ENCODE data around the gene GRK3.
"Not testable (repeated sequence)": the region's sequence is repeated elsewhere in the genome, so short reads cannot be mapped to it uniquely, and the experiment has no call there.

Gene GRK3

DNA sequence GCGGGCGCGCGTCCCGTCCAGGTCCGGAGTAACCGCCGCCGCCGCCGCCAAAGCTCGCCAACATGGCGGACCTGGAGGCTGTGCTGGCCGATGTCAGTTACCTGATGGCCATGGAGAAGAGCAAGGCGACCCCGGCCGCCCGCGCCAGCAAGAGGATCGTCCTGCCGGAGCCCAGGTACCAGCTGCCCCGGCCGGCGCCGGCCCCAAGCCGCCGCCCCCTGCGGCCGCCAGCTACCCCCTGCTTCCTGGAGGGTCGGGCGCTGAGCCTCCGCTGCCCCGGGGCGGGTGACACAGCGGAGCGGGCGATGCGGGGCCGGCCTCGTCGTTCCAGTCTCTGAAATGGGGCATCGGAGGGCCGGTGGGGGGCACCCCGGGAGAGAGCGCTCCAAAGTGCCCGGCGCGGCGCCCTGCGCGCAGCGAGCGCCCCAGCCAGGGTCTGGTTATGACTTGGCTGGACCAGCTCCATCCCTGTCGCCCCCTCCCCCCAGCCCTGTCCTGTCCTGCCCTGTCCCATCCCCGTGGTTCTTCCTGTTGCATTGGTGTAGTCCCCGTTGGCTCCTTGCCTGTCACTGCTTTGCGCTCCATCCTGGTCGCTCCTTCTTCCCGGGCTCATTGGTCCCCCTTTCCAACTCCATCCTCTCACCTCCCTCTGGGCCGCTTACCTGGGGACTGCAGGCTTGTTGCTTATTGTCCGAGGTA lies 653 bp downstream of the GRK3 start:
- peak; percentile 29 for DNase-seq (ENCODE audit: low read depth)
- Histone ChIP-seq H3K9me3 (ENCODE audit: control insufficient read depth, low read length) (no peaks in the 10 kb centered on the region), H3K36me3 (ENCODE audit: control insufficient read depth, insufficient read depth, low read length, severe bottlenecking) (no peaks in the 10 kb centered on the region), H3K27me3 (replicated peaks; ENCODE audit: control insufficient read depth, insufficient read depth, low read length) (no peaks in the 10 kb centered on the region), H3K4me3 (ENCODE audit: low read length) (peak overlapping the region; percentile 85), H3K4me1 (ENCODE audit: control insufficient read depth, insufficient read depth, low read length) (peaks cover 46% of the 10 kb centered on the region), H3K9ac (ENCODE audit: low read length) (peak overlapping the region; percentile 78)

GRCh38 chr22:25566186-25566897 lies 1.9 kb downstream of the GRK3 start:
- H3K4me1 ChIP-seq (ENCODE audit: control insufficient read depth, insufficient read depth, low read length), result peaks cover 53% of the 10 kb centered on the region
- H3K4me3 ChIP-seq (ENCODE audit: low read length), result peak overlapping the region; percentile 85
- H3K36me3 ChIP-seq (ENCODE audit: control insufficient read depth, insufficient read depth, low read length, severe bottlenecking), result no peaks in the 10 kb centered on the region
- H3K9ac ChIP-seq (ENCODE audit: low read length), result peak overlapping the region; percentile 78
- no peak for DNase-seq (ENCODE audit: low read depth)
- no peaks in the 10 kb centered on the region for H3K9me3 ChIP-seq (ENCODE audit: control insufficient read depth, low read length)
- H3K27me3 ChIP-seq (replicated peaks; ENCODE audit: control insufficient read depth, insufficient read depth, low read length), result no peaks in the 10 kb centered on the region

DNA sequence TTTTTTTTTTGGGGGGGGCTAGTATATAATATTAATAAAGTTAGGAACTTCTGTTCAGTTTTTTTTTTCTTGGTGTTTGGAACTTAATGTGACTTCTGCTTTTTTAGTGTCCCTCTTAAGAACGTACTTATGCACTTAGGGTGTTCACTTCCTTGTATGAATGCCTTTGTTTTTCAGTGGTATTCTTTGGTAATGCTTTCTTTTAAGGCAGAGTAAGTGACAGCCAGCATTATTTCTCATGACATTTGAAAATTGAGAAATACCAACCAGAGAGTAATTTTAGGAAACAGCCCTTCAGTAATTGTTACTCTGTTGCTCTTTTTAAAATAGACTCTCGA lies 2.4 kb downstream of the GRK3 start:
- Histone ChIP-seq H3K4me3 (ENCODE audit: low read length) (peak overlapping the region; percentile 85), H3K9me3 (ENCODE audit: control insufficient read depth, low read length) (no peaks in the 10 kb centered on the region)

DNA sequence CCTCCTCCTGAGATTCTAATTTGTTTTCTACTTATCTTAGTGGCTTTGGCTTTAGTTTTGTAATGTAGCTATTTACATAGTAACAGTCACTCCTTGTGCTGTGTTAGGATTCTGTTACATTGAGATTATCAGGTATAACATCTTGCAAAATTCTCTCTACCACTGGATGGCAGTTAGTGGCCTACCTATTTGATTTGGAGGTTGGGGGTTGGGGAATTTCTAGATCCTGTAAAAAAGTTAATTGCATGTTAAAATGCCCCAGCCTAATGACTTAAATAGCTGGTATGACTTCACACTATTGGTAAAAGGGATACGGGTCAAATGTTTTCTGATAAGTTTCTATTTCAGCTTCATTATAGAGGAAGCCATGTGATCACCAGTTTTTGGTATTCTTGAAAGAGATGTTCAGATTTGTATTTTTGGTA lies 2.8 kb downstream of the GRK3 start:
- Histone ChIP-seq H3K27me3 (replicated peaks; ENCODE audit: control insufficient read depth, insufficient read depth, low read length) (no peaks in the 10 kb centered on the region), H3K36me3 (ENCODE audit: control insufficient read depth, insufficient read depth, low read length, severe bottlenecking) (no peaks in the 10 kb centered on the region), H3K9me3 (ENCODE audit: control insufficient read depth, low read length) (no peaks in the 10 kb centered on the region), H3K4me1 (ENCODE audit: control insufficient read depth, insufficient read depth, low read length) (peaks cover 53% of the 10 kb centered on the region), H3K4me3 (ENCODE audit: low read length) (peak overlapping the region; percentile 85), H3K9ac (ENCODE audit: low read length) (peak overlapping the region; percentile 29)
- no peak for DNase-seq (ENCODE audit: low read depth)

More for the DNA sequence above, 2.4 kb downstream of the GRK3 start:
- peaks cover 53% of the 10 kb centered on the region for H3K4me1 ChIP-seq (ENCODE audit: control insufficient read depth, insufficient read depth, low read length)
- peak overlapping the region; percentile 78 for H3K9ac ChIP-seq (ENCODE audit: low read length)
- DNase-seq (ENCODE audit: low read depth), result no peak
- H3K27me3 ChIP-seq (replicated peaks; ENCODE audit: control insufficient read depth, insufficient read depth, low read length), result no peaks in the 10 kb centered on the region
- no peaks in the 10 kb centered on the region for H3K36me3 ChIP-seq (ENCODE audit: control insufficient read depth, insufficient read depth, low read length, severe bottlenecking)

DNA sequence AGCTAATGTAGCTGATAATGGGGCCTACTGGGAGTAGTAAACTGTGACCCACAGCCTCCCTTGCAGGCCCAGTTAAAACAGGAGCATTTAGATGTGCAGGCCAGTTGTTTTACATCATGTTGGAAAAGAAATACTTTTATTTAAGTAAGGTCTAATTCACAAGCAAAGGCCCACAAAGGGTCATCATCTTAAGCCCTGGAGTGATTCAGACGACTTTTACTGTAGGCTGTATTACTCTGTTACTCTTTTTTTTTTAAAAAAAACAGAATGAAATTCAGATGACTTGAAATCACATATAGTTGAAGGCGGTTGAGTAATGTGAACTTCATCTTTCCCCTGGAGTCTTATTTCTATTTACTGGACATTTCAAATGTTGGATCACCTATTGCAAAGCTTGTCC lies 3.6 kb downstream of the GRK3 start:
- H3K9me3 ChIP-seq (ENCODE audit: control insufficient read depth, low read length); DNase-seq (ENCODE audit: low read depth); H3K9ac ChIP-seq (ENCODE audit: low read length); H3K27me3 ChIP-seq (replicated peaks; ENCODE audit: control insufficient read depth, insufficient read depth, low read length); H3K36me3 ChIP-seq (ENCODE audit: control insufficient read depth, insufficient read depth, low read length, severe bottlenecking): not testable (repeated sequence)
- peak overlapping the region; percentile 85 for H3K4me3 ChIP-seq (ENCODE audit: low read length)
- H3K4me1 ChIP-seq (ENCODE audit: control insufficient read depth, insufficient read depth, low read length), result peaks cover 53% of the 10 kb centered on the region

DNA sequence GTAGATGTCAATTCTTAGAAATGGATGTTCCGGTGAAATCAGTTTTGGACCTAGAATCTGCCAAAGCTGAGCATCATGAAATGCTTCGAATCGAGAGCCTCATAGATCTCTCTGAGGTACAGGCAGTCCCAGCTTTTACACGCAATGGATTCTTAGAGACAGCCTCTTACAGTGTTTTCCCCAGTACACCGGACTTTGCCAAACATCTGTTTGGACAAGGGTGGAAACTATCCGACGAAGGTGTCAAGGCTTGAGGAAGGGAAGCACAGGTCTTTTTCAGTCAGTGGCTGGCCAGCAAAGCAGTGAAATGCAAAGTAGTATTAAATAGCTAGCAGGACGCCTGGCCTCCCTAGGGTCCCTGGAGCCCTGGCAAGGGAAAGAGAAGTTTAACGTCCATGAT lies 4.9 kb downstream of the GRK3 start:
- H3K9ac ChIP-seq (ENCODE audit: low read length), result no peak overlapping the region
- peaks cover 44% of the 10 kb centered on the region for H3K4me1 ChIP-seq (ENCODE audit: control insufficient read depth, insufficient read depth, low read length)
- H3K36me3 ChIP-seq (ENCODE audit: control insufficient read depth, insufficient read depth, low read length, severe bottlenecking), result no peaks in the 10 kb centered on the region
- no peaks in the 10 kb centered on the region for H3K9me3 ChIP-seq (ENCODE audit: control insufficient read depth, low read length)
- H3K27me3 ChIP-seq (replicated peaks; ENCODE audit: control insufficient read depth, insufficient read depth, low read length), result no peaks in the 10 kb centered on the region
- no peak overlapping the region for H3K4me3 ChIP-seq (ENCODE audit: low read length)
- DNase-seq (ENCODE audit: low read depth), result no peak

DNA sequence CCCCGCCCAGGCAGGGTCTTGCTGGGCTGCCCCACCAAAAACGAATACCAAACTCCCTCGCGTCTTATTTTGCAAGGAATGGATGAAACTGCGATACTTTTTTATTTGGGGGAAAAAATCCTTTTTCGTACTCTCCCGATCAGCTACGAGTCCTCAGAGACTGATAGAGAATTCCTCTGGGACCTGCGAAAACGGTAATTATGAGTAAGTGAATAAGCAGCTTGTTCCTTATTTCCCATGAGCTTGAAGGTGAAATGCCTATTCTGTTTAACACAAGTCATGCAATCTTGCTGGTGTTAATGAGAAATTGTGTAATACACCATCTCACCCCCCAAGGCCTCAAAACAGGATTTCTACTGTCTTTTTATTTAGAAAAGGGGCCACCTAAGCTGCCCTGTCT lies 5.5 kb downstream of the GRK3 start:
- Histone ChIP-seq H3K9ac (ENCODE audit: low read length) (no peak overlapping the region), H3K4me3 (ENCODE audit: low read length) (no peak overlapping the region), H3K27me3 (replicated peaks; ENCODE audit: control insufficient read depth, insufficient read depth, low read length) (no peaks in the 10 kb centered on the region), H3K4me1 (ENCODE audit: control insufficient read depth, insufficient read depth, low read length) (peaks cover 44% of the 10 kb centered on the region), H3K9me3 (ENCODE audit: control insufficient read depth, low read length) (no peaks in the 10 kb centered on the region), H3K36me3 (ENCODE audit: control insufficient read depth, insufficient read depth, low read length, severe bottlenecking) (no peaks in the 10 kb centered on the region)
- no peak for DNase-seq (ENCODE audit: low read depth)

DNA sequence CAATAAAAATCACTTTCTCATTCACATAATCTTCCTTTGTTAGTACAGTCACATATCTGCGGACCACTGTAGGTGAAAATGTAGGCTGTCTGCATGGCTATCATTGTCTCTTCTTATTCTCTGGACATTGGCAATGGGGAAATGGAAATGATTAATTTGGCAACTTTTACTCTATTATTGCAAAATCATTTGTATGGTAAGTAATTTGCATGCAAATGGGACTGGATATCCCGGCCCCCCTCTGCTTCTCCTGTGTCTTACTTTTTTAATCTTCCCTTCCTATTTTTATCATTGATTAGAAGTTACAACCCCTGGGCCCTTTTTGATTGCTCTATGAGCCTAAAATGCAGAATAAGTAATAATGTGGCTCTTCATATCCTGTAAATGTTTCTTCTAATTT lies 6.0 kb downstream of the GRK3 start:
- Histone ChIP-seq H3K36me3 (ENCODE audit: control insufficient read depth, insufficient read depth, low read length, severe bottlenecking) (no peaks in the 10 kb centered on the region), H3K4me1 (ENCODE audit: control insufficient read depth, insufficient read depth, low read length) (peaks cover 41% of the 10 kb centered on the region), H3K9me3 (ENCODE audit: control insufficient read depth, low read length) (no peaks in the 10 kb centered on the region), H3K4me3 (ENCODE audit: low read length) (no peak overlapping the region), H3K27me3 (replicated peaks; ENCODE audit: control insufficient read depth, insufficient read depth, low read length) (no peaks in the 10 kb centered on the region), H3K9ac (ENCODE audit: low read length) (no peak overlapping the region)
- DNase-seq (ENCODE audit: low read depth), result no peak

DNA sequence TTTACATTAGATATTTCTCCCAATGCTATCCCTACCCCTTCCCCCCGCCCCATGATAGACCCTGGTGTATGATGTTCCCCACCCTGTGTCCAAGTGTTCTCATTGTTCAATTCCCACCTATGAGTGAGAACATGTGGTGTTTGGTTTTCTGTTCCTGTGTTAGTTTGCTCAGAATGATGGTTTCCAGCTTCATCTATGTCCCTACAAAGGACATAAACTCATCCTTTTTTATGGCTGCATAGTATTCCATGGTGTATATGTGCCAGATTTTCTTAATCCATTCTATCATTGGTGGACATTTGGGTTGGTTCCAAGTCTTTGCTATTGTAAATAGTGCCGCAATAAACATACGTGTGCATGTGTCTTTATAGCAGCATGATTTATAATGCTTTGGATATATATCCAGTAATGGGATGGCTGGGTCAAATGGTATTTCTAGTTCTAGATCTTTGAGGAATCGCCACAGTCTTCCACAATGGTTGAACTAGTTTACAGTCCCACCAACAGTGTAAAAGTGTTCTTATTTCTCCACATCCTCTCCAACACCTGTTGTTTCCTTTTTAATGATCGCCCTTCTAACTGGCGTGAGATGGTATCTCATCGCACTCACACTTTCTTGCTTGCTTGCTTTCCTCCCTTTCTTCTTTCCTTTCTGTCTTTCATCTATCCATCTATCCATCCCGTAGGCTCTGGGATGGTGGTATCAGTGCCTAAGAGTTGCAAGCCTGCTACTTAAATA lies 7.7 kb downstream of the GRK3 start:
- not testable (repeated sequence) for H3K9me3 ChIP-seq (ENCODE audit: control insufficient read depth, low read length)

DNA sequence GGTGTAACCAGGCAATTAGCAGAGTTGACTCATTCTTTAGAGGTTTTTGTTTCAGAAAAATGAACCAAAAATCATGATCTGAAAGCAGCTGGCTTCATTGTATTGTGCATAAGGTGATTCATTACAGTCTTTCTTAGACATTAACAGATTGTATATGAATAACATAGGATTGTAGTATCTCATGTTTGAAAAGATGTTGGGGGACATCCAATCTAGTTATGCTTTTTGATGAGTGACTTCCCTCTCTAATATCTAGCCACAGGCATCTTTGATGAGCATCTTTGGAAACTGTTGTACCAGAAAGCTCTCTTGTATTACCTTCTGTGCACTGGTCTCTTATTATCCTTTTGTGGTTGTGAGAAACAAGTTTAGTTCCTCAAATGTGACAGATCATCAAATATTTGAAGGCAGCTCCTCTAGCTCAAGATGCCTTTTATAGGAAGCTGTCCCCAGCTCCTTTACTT lies 8.3 kb downstream of the GRK3 start:
- Histone ChIP-seq H3K9me3 (ENCODE audit: control insufficient read depth, low read length) (no peaks in the 10 kb centered on the region), H3K9ac (ENCODE audit: low read length) (no peak overlapping the region), H3K4me3 (ENCODE audit: low read length) (no peak overlapping the region), H3K4me1 (ENCODE audit: control insufficient read depth, insufficient read depth, low read length) (peaks cover 28% of the 10 kb centered on the region), H3K36me3 (ENCODE audit: control insufficient read depth, insufficient read depth, low read length, severe bottlenecking) (no peaks in the 10 kb centered on the region), H3K27me3 (replicated peaks; ENCODE audit: control insufficient read depth, insufficient read depth, low read length) (no peaks in the 10 kb centered on the region)
- DNase-seq (ENCODE audit: low read depth), result no peak

More for the DNA sequence above, 7.7 kb downstream of the GRK3 start:
- H3K27me3 ChIP-seq (replicated peaks; ENCODE audit: control insufficient read depth, insufficient read depth, low read length); DNase-seq (ENCODE audit: low read depth); H3K36me3 ChIP-seq (ENCODE audit: control insufficient read depth, insufficient read depth, low read length, severe bottlenecking); H3K9ac ChIP-seq (ENCODE audit: low read length); H3K4me3 ChIP-seq (ENCODE audit: low read length): not testable (repeated sequence)
- peaks cover 30% of the 10 kb centered on the region for H3K4me1 ChIP-seq (ENCODE audit: control insufficient read depth, insufficient read depth, low read length)

DNA sequence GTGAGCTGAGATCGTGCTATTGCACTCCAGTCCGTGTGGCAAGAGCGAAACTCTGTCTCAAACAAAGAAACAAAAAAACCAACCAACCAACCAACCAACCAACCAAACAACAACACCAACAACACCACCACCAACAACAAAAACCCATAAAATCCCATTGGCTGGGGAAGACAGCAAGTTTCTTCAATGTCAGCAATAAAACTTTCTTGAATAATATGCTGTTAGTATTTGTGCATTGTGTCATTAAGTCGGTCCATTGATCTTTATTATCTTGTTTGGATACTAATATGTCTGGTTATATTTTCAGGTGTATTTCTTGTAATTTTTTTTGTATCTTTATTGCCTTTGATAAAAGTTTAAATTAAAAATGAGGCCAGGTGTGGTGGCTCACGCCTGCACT lies 9.4 kb downstream of the GRK3 start:
- peaks cover 18% of the 10 kb centered on the region for H3K4me1 ChIP-seq (ENCODE audit: control insufficient read depth, insufficient read depth, low read length)
- DNase-seq (ENCODE audit: low read depth), result no peak
- no peaks in the 10 kb centered on the region for H3K36me3 ChIP-seq (ENCODE audit: control insufficient read depth, insufficient read depth, low read length, severe bottlenecking)
- H3K9me3 ChIP-seq (ENCODE audit: control insufficient read depth, low read length), result no peaks in the 10 kb centered on the region
- no peak overlapping the region for H3K4me3 ChIP-seq (ENCODE audit: low read length)
- H3K9ac ChIP-seq (ENCODE audit: low read length), result no peak overlapping the region
- H3K27me3 ChIP-seq (replicated peaks; ENCODE audit: control insufficient read depth, insufficient read depth, low read length), result no peaks in the 10 kb centered on the region

All from adipocyte (in vitro differentiated cells).